Loucy (cell line): ENCODE data around the gene NOD2.

Experiments
- H2AFZ ChIP-seq: fragments of 200-600 bp; sonication (generic); 2 replicates; pipeline ENCODE4 v1.6.0; 2016; ENCODE audit warnings: antibody characterized with exemption, mild to moderate bottlenecking, low read length, moderate library complexity
- H3F3A ChIP-seq: fragments of 200-600 bp; 2 replicates; pipeline ENCODE4 v1.6.0; 2016; ENCODE audit warnings: antibody characterized with exemption, low read depth, mild to moderate bottlenecking
- H3K27me3 ChIP-seq: fragments of 200-600 bp; sonication (generic); 2 replicates; pipeline ENCODE4 v1.6.1; 2014; ENCODE audit warnings: low read length, mild to moderate bottlenecking; ENCODE audit not compliant: insufficient read depth, poor library complexity, severe bottlenecking
- H3K36me3 ChIP-seq: fragments of 200-600 bp; sonication (generic); 2 replicates; pipeline ENCODE4 v1.6.1; 2016; ENCODE audit warnings: low read length; ENCODE audit not compliant: insufficient read depth
- H3K4me1 ChIP-seq: fragments of 200-600 bp; sonication (generic); 2 replicates; pipeline ENCODE4 v1.5.1; 2014; ENCODE audit warnings: low read length, mild to moderate bottlenecking; ENCODE audit not compliant: insufficient read depth, poor library complexity, severe bottlenecking
- H3K4me2 ChIP-seq: fragments of 200-600 bp; sonication (generic); 2 replicates; pipeline ENCODE4 v1.6.0; 2014; ENCODE audit warnings: antibody characterized with exemption, low read length, low read depth, mild to moderate bottlenecking; ENCODE audit not compliant: poor library complexity, severe bottlenecking
- H3K4me3 ChIP-seq: fragments of 200-600 bp; sonication (generic); 2 replicates; pipeline ENCODE4 v1.5.1; 2014; ENCODE audit warnings: low read length, mild to moderate bottlenecking, mixed read lengths; ENCODE audit not compliant: poor library complexity, severe bottlenecking
- H3K79me2 ChIP-seq: fragments of 200-600 bp; sonication (generic); 2 replicates; pipeline ENCODE4 v1.6.1; 2014; ENCODE audit warnings: low read length; ENCODE audit not compliant: insufficient read depth
- H3K9ac ChIP-seq: fragments of 200-600 bp; sonication (generic); 2 replicates; pipeline ENCODE4 v1.6.0; 2014; ENCODE audit warnings: mild to moderate bottlenecking, low read depth, low read length, moderate library complexity; ENCODE audit not compliant: poor library complexity, severe bottlenecking
- H3K9me2 ChIP-seq: fragments of 200-600 bp; sonication (generic); replicated peaks from 2 replicates; pipeline ENCODE4 v1.6.1; 2016; ENCODE audit warnings: low read depth, low read length, mixed read lengths
- H3K9me3 ChIP-seq: fragments of 200-600 bp; sonication (generic); 2 replicates; pipeline ENCODE4 v1.6.1; 2014; ENCODE audit warnings: mild to moderate bottlenecking, antibody characterized with exemption, low read length, low read depth; ENCODE audit not compliant: insufficient read depth
- H4K20me1 ChIP-seq: fragments of 200-600 bp; sonication (generic); 2 replicates; pipeline ENCODE4 v1.6.0; 2014; ENCODE audit warnings: antibody characterized with exemption, low read length, mild to moderate bottlenecking; ENCODE audit not compliant: insufficient read depth, poor library complexity, severe bottlenecking
- CTCF ChIP-seq: fragments of 200-600 bp; sonication (generic); conservative IDR thresholded peaks from 2 replicates; pipeline ENCODE4 v1.5.1; 2014; ENCODE audit warnings: mild to moderate bottlenecking, antibody characterized with exemption, low read length
- EZH2phosphoT487 ChIP-seq: fragments of 200-600 bp; IDR thresholded peaks from 2 replicates; pipeline ENCODE4 v1.6.1; 2018; ENCODE audit warnings: antibody characterized with exemption, mild to moderate bottlenecking, moderate library complexity, borderline replicate concordance

The NOD2 gene

DNA sequence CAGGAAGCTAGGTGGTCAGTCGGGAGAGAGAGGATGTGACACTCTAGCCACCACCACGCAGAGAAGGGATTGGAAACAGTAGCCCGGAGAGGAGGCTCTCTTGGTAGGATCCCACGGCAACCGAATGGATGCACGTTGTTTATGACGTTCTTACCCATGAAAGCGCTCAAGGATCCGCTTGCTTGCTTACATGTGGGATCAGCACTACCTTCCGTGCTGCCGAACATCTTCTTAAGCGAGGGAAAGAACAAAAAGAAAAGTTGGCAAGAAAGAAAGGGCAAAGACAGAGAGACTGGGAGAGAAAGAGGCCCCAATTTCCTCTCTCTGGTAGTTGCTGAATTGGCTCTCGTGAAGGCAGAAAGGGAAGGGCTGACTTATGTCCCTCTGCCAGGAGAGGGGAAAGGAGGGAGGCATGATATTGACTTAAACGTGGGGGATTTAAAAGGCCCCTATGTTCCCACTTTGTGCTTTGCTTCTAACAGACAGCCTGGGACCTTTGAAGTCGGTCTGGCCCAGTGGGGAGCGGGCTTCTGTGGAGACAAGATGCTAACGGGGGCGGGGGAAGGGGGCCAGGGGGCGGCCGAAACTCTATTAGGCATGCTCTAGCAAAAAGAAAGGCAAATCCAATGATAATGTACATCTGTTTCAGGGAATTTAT, 47.7 kb upstream of the NOD2 start:
- Histone ChIP-seq H3K9ac (no peak overlapping the region), H3K27me3 (no peaks in the 10 kb centered on the region)

GRCh38 chr16:50646345-50646744, 47.1 kb upstream of the NOD2 start:
- Histone ChIP-seq H3K79me2 (no peaks in the 10 kb centered on the region), H2AFZ (no peak overlapping the region), H3K4me1 (peaks cover 4% of the 10 kb centered on the region), H3K4me2 (no peak overlapping the region), H3K9me2 (no peaks in the 10 kb centered on the region), H3K27me3 (no peaks in the 10 kb centered on the region), H3K4me3 (no peak overlapping the region), H3K36me3 (no peaks in the 10 kb centered on the region), H3K9ac (no peak overlapping the region), H4K20me1 (no peaks in the 10 kb centered on the region), H3F3A (no peaks in the 10 kb centered on the region), H3K9me3 (no peaks in the 10 kb centered on the region)
- TF ChIP-seq EZH2phosphoT487 (no peak), CTCF (no peak)

More for the DNA sequence above, 47.7 kb upstream of the NOD2 start:
- no peaks in the 10 kb centered on the region for H3K9me3 ChIP-seq
- no peaks in the 10 kb centered on the region for H3K9me2 ChIP-seq
- H4K20me1 ChIP-seq, result no peaks in the 10 kb centered on the region
- H3K4me3 ChIP-seq, result no peak overlapping the region
- no peak overlapping the region for H2AFZ ChIP-seq
- TF ChIP-seq CTCF, result no peak
- TF ChIP-seq EZH2phosphoT487, result no peak
- H3K4me1 ChIP-seq, result peaks cover 4% of the 10 kb centered on the region
- H3K79me2 ChIP-seq, result no peaks in the 10 kb centered on the region
- H3K36me3 ChIP-seq, result no peaks in the 10 kb centered on the region
- no peaks in the 10 kb centered on the region for H3F3A ChIP-seq
- H3K4me2 ChIP-seq, result no peak overlapping the region

DNA sequence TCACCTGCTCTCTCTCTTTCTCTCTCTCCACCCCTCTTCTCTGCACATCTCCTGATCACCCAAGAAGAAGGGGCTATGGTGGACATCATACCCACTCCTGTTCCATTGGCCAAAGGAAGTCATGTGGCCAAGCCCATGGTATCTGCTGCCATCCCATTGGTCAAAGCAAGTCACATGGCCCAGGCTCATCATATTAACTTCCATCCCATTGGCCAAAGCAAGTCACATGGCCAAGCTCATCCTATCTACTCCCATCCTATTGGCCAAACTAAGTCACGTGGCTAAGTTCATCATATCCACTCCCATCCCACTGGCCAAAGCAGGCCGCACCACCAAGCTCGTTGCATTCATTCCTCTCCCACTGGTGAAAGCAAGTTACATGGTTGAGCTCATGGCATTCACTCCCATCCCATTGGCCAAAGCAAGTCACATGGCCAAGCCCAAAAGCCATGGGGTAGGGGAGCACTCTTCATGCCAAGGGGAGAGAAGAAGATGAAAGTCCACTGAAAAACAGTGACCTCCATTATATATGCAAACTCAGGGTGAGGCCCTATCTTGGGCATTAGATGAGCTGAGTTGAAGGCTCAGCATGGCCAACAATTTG, 41.5 kb upstream of the NOD2 start:
- no peaks in the 10 kb centered on the region for H3K27me3 ChIP-seq

More for the DNA sequence above, 41.5 kb upstream of the NOD2 start:
- Histone ChIP-seq H3K4me1 (peaks cover 7% of the 10 kb centered on the region), H3F3A (no peaks in the 10 kb centered on the region), H3K36me3 (no peaks in the 10 kb centered on the region), H3K9ac (no peak overlapping the region), H3K9me2 (no peaks in the 10 kb centered on the region), H3K4me2 (no peak overlapping the region), H4K20me1 (no peaks in the 10 kb centered on the region), H3K79me2 (no peaks in the 10 kb centered on the region), H3K4me3 (no peak overlapping the region), H2AFZ (no peak overlapping the region), H3K9me3 (no peaks in the 10 kb centered on the region)
- no peak for TF ChIP-seq EZH2phosphoT487
- TF ChIP-seq CTCF, result no peak
